ENCODE data around the gene TULP3.

TULP3 gene

DNA sequence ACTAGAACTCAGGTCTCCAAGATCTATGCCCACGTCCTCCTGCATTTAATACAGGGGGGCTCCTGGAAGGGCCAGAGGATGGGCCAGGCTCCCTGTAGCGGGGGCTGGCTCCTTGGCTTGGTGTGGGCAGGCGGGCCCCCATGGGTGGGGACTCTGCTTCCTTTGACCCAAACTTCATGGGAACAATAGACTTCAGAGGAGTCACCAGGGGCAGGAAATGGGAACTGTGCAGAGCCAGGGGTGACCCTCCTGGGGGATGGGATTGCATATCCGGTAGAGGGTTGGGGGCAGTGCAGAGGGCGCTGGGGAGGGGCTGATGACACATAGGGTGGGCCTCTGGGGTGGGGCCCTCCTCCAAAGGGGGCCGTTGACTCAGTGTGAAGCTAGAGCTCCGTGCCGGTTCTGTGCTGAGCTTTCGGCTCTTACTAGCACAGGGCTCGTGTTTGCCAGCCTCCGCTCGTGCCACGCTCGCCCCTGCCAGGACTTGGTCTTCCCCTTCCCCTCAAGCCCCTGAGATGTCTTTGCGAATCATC, 73.1 kb downstream of the TULP3 start:
- DNase-seq (ENCODE audit: low read depth in 2 of 2): no peak

DNA sequence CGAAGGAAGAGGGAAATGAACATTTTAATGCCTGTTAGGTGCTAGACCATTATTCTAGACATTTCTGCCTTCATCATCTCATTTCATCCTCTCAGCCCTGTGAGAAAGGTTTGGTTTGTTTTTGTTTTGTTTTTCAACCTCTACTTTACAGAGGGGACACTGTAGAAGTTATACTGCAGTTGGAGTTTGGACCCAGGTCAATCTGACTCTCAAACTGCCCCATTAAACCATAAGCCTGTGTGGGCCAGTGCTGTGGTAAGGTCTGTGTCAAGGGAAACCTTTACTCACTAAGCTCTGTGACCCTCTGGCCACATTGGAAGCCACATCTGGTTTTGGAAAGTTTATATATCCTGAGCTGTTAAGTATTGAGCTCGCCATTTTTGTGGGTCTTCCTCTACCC, 77.0 kb downstream of the TULP3 start:
- DNase-seq (ENCODE audit: low read depth in 2 of 2): no peak

DNA sequence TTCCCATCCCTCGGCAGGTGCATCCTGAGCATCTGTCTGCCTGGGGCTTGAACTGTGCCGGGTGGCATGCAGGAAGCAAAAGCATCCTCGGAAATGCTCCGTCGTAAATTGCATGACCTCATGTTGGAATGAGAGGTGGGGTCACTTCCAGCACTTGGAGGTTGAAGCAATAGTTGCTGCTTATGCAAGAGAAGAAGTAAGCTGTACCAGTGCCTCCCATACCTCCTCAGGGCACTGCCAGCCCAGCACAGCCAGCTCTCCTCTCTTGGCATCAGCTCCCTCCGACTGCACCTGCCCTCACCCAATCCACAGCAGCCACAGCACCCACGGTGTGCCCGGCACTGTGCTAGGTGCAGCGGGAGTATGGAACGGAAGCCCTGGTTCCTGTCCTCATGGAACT, 80.1 kb downstream of the TULP3 start:
- DNase-seq (ENCODE audit: low read depth in 2 of 2): no peak

DNA sequence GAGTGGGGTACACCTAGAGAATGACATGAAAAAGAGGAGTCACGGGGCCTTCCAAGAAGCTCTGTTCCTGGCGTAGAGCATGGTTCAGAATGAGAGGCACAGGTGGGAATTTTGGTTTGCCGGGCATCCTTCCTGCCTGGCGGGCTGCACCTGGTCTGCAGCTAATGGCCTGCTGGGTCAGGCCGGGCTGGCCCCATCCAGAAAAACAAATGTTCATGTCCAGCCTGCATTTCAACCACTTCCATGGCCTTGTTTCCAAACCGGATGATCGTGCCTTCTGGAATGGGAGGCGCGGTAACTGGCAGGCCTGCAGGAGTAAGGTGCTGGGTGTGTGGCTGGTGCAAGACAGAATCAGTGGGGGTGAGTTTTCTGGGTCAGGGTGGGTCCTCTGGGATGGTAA, 82.9 kb downstream of the TULP3 start:
- no peak for DNase-seq (ENCODE audit: low read depth in 2 of 2)

DNA sequence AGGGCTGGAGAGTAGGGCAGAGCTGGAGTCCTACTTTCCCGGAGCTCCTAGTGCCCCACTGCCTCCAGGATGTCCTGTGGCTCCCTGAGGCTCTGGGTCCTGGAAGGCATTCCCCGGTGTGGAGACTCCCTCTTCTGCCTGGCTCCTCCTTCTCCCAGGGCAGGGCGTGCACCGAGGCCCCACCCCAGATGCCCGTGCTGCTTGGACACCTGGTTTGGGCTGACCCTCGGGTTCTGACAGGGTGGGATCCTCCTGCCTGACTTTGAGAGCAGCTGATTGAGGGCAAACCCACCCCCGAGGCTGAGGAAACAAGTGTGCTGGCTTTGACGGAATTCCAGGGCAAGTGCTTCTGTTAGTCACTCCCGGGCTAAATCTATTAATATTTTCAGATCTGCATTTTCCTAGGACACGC, 83.9 kb downstream of the TULP3 start:
- DNase-seq (ENCODE audit: low read depth in 2 of 2): no peak

DNA sequence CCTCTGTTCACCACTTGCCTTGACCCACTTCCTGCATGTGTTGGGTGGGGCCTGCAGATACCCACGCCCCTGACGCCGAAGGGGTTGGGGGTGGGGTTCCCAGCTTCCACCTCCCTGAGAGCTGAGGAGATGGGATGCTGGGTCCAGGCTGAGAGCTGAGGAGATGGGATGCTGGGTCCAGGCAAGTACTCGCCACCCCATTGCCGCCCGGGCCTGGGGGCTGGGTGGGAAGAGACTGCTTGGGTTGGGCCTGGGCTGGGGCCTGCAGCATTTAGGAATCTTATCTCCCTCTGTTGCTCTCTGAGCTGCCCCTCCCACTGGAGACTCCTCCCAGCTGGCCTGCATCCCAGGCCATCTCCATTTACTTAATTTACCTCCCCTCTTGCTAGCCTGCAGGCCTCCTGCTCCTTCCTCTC, 85.9 kb downstream of the TULP3 start:
- no peak for DNase-seq (ENCODE audit: low read depth in 2 of 2)

DNA sequence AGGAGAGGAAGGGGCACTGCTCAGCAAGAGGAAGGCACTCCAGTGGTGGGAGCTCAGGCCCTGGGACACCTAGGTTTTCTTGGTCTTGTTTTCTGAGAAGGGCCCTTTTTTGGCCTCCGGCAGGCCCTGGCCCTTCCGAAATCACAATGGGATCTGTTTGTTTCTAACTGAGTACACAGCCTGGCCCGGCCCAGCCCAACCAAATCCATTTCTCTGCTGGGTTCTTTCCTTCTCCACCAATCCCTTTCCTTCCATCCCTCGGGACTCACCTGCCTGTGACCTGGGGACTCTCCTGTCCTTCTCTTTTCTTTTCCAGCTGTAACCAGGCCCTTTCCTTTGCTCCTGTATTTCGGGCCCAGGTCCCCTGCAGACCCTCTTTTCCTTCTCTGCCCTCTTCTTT, 87.1 kb downstream of the TULP3 start:
- DNase-seq (ENCODE audit: low read depth in 2 of 2): no peak

DNA sequence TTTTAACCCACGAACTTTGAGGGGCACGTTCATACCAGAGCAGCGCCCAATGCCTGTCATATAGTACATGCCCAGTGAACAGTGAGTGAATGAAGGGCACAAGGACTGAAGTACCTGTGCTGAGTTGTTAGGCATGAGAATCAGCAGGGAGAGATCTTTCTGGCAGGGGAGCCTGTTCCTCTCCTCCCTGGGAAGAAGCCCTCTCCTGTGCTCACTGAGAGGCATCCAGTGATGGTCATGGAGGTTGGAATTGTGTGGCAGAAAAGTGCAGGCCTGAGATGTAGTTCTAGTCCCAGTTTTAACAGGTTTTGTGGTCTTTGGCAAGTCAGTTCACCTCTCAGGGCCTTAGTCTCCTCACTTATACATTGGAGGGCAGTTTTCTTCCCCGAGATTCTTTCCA, 89.1 kb downstream of the TULP3 start:
- DNase-seq (ENCODE audit: low read depth in 2 of 2): no peak

DNA sequence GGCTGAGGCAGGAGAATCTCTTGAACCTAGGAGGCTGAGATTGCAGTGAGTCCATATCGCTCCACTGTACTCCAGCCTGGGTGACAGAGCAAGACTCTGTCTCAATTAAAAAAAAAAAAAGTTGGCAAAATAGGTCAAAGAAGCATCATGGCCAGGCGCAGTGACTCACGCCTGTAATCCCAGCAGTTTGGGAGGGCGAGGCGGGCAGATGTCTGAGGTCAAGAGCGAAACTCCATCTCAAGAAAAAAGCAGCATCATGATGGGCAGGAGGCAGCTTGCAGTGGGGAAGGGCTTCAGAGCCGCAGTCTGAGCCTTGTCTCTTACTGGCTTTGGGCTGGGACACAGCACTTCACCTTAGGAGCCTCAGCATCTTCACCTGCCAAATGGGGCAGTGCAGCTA, 89.9 kb downstream of the TULP3 start:
- no peak for DNase-seq (ENCODE audit: low read depth in 2 of 2)

DNA sequence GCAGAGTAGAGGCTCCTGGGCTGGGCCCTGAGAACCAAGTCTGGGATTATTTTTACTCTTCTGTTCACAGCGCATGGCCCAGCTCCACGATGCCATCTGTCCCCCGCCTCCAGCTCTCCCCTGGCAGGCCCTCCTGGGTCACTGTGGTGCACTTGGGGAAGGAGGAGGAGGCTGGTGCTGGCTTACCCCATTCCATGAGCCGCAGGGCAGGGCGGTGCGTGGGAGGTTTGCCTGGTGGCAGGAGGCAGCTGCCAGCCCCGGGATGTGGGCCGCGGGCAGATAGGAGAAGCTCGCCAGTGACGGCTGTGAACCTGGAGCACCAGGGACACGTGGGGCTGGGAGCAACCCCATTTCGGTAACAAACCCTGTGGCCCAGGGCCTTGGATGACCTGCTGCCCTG, 91.7 kb downstream of the TULP3 start:
- no peak for DNase-seq (ENCODE audit: low read depth in 2 of 2)

DNA sequence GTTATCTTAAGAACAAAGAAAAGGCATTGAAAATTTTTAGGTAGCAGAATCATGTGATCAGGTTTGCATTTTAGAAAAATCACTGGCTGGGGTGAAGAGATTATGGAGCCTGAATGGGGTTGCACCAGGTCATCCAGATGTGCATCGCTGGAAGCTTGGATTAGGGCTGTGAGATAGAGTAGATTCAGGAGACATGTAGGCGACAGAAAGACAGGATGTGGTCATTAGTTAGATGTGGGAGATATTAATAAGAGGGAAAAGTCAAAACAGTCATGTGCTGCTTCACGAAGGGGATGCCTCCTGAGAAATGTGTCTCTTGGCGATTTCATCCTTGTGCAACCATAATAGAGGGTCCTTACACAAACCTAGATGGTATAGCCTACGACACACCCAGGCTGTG, 93.6 kb downstream of the TULP3 start:
- no peak for DNase-seq (ENCODE audit: low read depth in 2 of 2)

DNA sequence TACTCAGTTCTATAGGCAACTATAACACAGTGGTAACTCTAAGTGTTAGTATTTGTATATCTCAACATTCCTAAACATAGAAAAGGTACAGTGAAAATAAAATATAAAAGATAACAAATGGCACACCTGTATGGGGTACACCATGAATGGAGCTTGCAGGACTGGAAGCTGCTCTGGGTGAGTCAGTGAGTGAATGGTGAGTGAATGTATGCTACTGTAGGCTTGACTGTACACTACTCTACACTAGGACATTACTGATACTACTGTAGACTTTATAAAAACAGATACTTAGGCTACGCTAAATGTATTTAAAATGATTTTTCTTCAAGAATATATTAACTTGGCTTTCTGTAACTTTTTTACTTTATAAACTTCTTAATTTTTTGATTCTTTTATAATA, 94.0 kb downstream of the TULP3 start:
- no peak for DNase-seq (ENCODE audit: low read depth in 2 of 2)

DNA sequence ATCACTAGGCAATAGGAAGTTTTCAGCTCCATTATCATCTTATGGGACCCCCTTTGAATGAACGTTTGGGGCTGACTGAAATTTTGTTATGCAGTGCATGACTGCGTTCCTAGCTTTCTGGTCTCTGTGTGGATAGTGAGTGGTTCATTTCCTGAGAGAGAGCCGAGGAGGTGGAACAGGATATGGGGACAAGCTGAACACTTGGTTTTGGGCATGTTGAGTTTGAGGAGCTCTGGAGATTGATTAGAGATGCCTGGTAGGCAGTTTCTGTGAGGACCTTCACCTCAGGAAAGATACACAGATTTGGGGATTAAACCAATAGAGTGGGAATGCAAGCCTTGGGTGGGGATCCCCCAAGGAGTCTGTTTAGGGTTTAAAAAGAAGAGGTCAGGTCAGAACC, 96.2 kb downstream of the TULP3 start:
- no peak for DNase-seq (ENCODE audit: low read depth in 2 of 2)

DNA sequence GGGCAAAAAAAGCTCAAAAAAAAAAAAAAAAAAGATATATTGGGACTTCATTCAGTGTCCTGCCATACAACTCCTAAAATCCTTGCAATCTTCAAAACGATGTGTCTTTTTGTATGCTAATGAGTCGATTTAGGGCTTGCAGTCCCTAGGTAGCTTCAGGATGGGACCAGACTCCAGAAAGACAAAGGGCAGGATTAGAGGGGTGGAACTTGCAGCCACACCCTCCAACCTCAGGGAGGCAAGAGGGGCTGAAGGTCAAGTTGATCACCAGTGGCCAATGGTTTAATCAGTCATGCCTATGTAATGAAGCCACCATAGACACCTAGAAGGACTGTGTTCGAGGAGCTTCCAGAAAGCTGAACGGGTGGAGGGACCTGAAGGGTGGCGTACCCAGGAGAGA, 97.8 kb downstream of the TULP3 start:
- DNase-seq (ENCODE audit: low read depth in 2 of 2): no peak
